GM12874 (cell line): ENCODE measurements around the gene DENND5B.

Experiments
- TF ChIP-seq, protein P1 (sequence below): IDR thresholded peaks from 2 replicates; pipeline ENCODE4 v1.5.1; 2011; ENCODE audit warnings: low read depth, mild to moderate bottlenecking, control low read depth, low read length, moderate library complexity; ENCODE audit not compliant: insufficient read depth

Gene DENND5B

DNA sequence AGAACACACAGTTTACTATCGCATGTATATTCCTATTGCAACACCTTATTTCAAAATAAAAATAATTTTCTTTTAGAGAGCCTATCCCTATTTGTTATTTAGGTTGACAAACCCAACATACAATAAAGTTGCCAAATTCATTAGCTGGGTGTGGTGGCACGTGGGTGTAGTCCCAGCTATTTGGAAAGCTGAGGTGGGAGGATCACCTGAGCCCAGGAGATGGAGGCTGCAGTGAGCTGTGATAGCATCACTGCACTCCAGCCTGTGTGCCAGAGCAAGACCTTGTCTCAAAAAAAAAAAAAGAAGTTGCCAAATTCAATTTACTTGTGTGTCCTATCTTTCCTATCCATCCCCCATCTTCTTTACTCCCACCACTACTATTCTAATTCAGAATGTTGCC, 23.9 kb downstream of the DENND5B start:
- TF ChIP-seq, protein P1, sequence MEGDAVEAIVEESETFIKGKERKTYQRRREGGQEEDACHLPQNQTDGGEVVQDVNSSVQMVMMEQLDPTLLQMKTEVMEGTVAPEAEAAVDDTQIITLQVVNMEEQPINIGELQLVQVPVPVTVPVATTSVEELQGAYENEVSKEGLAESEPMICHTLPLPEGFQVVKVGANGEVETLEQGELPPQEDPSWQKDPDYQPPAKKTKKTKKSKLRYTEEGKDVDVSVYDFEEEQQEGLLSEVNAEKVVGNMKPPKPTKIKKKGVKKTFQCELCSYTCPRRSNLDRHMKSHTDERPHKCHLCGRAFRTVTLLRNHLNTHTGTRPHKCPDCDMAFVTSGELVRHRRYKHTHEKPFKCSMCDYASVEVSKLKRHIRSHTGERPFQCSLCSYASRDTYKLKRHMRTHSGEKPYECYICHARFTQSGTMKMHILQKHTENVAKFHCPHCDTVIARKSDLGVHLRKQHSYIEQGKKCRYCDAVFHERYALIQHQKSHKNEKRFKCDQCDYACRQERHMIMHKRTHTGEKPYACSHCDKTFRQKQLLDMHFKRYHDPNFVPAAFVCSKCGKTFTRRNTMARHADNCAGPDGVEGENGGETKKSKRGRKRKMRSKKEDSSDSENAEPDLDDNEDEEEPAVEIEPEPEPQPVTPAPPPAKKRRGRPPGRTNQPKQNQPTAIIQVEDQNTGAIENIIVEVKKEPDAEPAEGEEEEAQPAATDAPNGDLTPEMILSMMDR: no peak

DNA sequence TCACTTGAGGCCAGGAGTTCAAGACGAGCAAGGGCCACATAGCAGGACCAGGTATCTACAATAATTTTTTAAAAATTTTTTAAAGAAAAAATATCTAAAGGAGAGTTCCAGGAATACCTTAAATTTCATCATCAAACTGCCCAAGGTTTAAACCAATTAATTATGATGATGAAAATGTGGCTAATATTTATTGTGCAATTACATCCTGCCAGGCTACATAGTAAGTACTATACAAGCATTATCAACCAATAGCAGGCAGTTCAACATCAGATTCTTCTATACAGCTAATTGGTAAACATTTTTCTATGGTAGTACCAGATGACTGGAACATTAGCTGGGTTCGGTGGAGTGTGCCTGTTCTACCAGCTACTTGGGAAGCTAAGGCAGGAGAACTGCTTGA, 24.4 kb downstream of the DENND5B start:
- TF ChIP-seq, protein P1: no peak

DNA sequence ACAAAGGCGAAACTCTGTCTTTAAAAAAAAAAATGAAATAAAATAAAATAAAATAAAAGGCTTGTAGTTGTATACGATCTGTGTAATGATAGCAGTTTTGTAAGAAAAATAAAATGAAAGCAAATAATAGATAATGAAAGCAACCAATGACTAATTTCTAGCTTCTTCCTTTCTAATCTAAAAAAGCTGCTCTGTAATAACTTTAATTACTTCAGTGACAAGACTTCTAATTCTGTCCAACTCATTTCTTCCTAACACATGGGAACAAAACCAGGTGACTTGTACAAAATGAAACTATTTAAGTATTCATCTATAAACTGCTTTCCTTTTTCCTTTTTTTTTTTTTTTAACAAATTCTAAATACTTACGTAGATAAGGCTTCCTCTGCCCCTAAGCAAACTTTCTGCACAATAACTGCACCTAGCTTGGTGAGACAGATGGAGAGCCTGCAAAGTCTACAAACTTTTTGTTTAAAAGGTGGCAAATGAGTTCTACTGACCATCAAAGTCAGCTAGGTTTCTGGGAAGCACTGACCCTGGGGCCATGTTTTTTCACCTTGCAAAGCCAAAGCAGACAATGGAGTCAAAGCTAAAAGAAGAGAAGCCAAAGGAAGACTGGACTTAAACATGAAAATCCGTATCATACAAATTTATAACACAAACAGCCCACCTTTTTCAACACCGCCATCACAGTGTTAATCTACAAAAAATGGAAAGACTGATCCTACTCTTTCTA, 28.2 kb downstream of the DENND5B start:
- TF ChIP-seq, protein P1: no peak

DNA sequence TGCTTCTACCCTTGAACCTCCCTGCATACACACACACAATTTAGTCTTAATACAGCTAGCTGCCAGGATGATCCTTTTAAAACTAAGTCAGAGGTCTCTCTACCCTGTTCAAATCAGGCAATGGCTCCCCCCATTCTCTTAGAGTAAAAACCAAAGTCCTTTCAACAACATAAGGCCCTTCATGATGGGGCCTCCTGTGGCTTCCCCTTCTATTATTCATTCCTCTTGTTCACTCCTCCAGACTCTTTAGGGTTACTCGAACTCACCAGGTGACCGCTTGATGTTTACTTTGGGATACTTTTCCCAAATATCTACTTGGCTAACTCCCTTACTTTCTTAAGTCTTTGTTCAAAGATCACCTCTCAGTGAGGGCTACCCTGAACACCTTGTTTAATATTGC, 30.4 kb downstream of the DENND5B start:
- TF ChIP-seq, protein P1: no peak

DNA sequence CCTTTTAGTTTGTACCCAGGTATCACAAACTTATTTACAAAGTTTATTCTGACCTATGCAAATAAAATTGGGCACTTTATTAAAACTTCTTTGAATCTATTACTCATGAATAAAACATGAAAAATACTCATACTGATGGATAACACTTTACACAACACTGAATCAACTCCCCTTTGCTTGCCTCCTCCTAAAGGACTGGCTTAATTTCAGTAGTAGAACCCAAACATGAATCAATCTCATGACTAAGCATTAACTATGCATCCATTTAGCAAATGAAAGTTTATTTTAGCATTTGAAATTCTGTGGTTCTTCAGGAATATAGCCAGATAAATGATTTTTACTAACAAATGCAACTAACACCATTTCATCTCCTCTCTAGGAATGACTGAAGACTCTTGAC, 32.4 kb downstream of the DENND5B start:
- TF ChIP-seq, protein P1: no peak

DNA sequence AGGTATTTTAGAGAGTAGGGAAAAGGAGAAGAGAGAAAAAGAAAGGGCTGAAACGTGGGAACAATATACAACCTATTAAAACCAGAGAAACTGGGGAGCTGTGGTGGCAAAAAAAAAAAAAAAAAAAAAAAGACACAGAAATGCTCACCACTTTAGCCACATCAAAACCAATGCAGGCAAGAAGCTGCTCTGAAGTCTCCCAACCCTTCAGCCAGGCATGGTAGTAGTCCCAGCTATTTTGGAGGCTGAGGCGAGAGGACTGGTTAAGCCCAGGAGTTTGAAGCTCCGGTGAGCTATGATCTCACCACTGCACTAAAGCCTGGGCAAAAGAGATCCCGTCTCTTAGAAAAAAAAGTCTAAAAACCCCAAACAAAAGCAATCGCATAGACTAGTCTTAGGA, 33.2 kb downstream of the DENND5B start:
- TF ChIP-seq, protein P1: no peak

DNA sequence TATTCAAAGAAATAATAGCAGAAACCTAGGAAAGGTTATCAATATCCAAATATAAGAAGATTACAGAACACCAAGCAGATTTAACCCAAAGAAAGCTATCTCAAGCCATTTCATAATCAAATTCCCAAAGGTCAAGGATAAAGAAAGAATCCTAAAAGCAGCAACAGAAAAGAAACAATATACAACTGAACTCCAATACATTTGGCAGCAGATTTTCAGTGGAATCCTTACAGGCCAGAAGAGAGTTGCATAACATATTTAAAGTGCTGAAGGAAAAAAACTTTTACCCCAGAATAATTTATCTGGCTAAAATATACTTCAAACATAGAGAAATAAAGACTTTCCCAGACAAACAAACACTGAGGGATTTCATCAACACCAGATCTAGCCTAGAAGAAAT, 54.3 kb downstream of the DENND5B start:
- TF ChIP-seq, protein P1: no peak

DNA sequence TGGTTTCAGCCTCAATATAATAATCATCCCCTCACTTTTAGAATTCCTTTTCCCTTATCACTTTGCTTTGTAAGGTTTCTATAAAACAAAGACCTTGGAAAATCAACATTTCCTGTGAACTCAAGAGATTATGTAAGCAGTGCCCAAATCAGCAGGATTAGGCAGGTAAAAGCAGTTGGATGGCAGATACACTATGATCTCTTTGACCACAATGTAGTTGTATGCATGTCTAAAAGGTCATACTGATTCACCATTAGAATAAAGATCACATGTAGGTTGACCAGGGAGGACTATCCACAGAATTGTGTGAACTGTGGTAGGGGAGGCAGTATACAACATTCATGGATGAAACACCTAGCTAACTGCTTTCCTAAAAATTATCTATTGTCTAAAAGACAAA, 57.5 kb downstream of the DENND5B start:
- TF ChIP-seq, protein P1: no peak
